ENCODE data around the gene NPDC1. TPM values are rescaled to one million over a fixed set of nuclear protein-coding genes. Genes with fewer than 3 reads are reported as not detected.

Gene NPDC1
- total RNA-seq, 1 donor from 2014 or later, result 3.8 TPM

GRCh38 chr9:137023157-137023556 lies 22.8 kb downstream of the NPDC1 start:
- Histone ChIP-seq H2AFZ (replicated peaks) (no peak overlapping the region), H3K9ac (no peak overlapping the region), H3K4me1 (peaks cover 24% of the 10 kb centered on the region), H4K20me1 (ENCODE audit: low read depth) (peaks cover 13% of the 10 kb centered on the region), H3K9me3 (ENCODE audit: low read depth) (no peaks in the 10 kb centered on the region), H3K27me3 (peaks cover 13% of the 10 kb centered on the region), H3K27ac (no peak overlapping the region), H3K4me3 (no peak overlapping the region), H3K36me3 (no peaks in the 10 kb centered on the region), H3F3A (ENCODE audit: low read depth) (peaks cover 16% of the 10 kb centered on the region), H3K4me2 (peak overlapping the region; percentile 42), H3K79me2 (ENCODE audit: low read depth) (no peaks in the 10 kb centered on the region)
- Mint-ChIP-seq H3K36me3 (no peaks in the 10 kb centered on the region), H3K4me1 (peaks cover 8% of the 10 kb centered on the region), H3K27ac (no peak overlapping the region), H3K27me3 (ENCODE audit: insufficient read depth, low read depth) (peaks cover 3% of the 10 kb centered on the region), H3K4me3 (no peak overlapping the region), H3K9me3 (no peaks in the 10 kb centered on the region)
- peak; percentile 56 for DNase-seq (ENCODE audit: low spot score)
- TF ChIP-seq EZH2 (IDR thresholded peaks at IDR 0.05), result no peak
- TF ChIP-seq EZH2phosphoT487 (IDR thresholded peaks at IDR 0.05), result no peak
- TF ChIP-seq, protein P1, sequence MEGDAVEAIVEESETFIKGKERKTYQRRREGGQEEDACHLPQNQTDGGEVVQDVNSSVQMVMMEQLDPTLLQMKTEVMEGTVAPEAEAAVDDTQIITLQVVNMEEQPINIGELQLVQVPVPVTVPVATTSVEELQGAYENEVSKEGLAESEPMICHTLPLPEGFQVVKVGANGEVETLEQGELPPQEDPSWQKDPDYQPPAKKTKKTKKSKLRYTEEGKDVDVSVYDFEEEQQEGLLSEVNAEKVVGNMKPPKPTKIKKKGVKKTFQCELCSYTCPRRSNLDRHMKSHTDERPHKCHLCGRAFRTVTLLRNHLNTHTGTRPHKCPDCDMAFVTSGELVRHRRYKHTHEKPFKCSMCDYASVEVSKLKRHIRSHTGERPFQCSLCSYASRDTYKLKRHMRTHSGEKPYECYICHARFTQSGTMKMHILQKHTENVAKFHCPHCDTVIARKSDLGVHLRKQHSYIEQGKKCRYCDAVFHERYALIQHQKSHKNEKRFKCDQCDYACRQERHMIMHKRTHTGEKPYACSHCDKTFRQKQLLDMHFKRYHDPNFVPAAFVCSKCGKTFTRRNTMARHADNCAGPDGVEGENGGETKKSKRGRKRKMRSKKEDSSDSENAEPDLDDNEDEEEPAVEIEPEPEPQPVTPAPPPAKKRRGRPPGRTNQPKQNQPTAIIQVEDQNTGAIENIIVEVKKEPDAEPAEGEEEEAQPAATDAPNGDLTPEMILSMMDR (IDR thresholded peaks at IDR 0.05), result no peak

DNA sequence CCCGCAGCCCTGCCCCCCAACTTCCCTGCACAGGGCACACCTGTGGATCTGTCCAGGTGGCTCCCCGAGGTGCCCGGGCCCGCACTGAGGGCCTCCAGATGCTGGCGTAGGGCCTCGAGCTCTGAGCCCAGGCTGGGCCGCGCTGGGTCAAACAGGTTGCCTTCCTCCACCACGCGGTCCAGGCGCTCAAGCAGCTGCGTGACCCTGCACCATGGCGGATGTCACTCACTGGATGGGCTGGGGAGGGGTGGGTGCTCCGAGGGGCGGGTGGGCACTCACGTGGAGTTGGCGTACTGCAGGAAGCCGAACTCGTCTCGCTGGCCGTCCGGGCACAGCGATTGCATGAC lies 23.3 kb downstream of the NPDC1 start:
- Mint-ChIP-seq H3K27ac (no peak overlapping the region), H3K36me3 (no peaks in the 10 kb centered on the region), H3K4me1 (peaks cover 8% of the 10 kb centered on the region), H3K4me3 (no peak overlapping the region), H3K27me3 (ENCODE audit: insufficient read depth, low read depth) (peaks cover 3% of the 10 kb centered on the region), H3K9me3 (no peaks in the 10 kb centered on the region)
- no peaks in the 10 kb centered on the region for H3K36me3 ChIP-seq
- H3K9me3 ChIP-seq (ENCODE audit: low read depth), result no peaks in the 10 kb centered on the region
- no peak overlapping the region for H3K9ac ChIP-seq
- peaks cover 13% of the 10 kb centered on the region for H4K20me1 ChIP-seq (ENCODE audit: low read depth)
- H3K4me2 ChIP-seq, result no peak overlapping the region
- peaks cover 24% of the 10 kb centered on the region for H3K4me1 ChIP-seq
- no peaks in the 10 kb centered on the region for H3K79me2 ChIP-seq (ENCODE audit: low read depth)
- H3K4me3 ChIP-seq, result no peak overlapping the region
- no peak overlapping the region for H2AFZ ChIP-seq (replicated peaks)
- TF ChIP-seq EZH2phosphoT487 (IDR thresholded peaks at IDR 0.05), result no peak
- no peak for TF ChIP-seq EZH2 (IDR thresholded peaks at IDR 0.05)
- TF ChIP-seq, protein P1 (IDR thresholded peaks at IDR 0.05), result no peak
- peaks cover 16% of the 10 kb centered on the region for H3F3A ChIP-seq (ENCODE audit: low read depth)
- H3K27me3 ChIP-seq, result peaks cover 12% of the 10 kb centered on the region
- DNase-seq (ENCODE audit: low spot score), result no peak
- no peak overlapping the region for H3K27ac ChIP-seq

- DNase-seq (ENCODE audit: low spot score), result peak; percentile 78
- Mint-ChIP-seq H3K9me3 (no peaks in the 10 kb centered on the region), H3K4me3 (no peak overlapping the region), H3K27ac (no peak overlapping the region), H3K27me3 (ENCODE audit: insufficient read depth, low read depth) (peaks cover 3% of the 10 kb centered on the region), H3K4me1 (peaks cover 5% of the 10 kb centered on the region), H3K36me3 (no peaks in the 10 kb centered on the region)
- no peaks in the 10 kb centered on the region for H3K79me2 ChIP-seq (ENCODE audit: low read depth)
- peaks cover 11% of the 10 kb centered on the region for H3F3A ChIP-seq (ENCODE audit: low read depth)
- H3K36me3 ChIP-seq, result no peaks in the 10 kb centered on the region
- no peaks in the 10 kb centered on the region for H3K9me3 ChIP-seq (ENCODE audit: low read depth)
- H3K27ac ChIP-seq, result no peak overlapping the region
- no peak for TF ChIP-seq EZH2phosphoT487 (IDR thresholded peaks at IDR 0.05)
- TF ChIP-seq EZH2 (IDR thresholded peaks at IDR 0.05), result no peak
- TF ChIP-seq, protein P1 (IDR thresholded peaks at IDR 0.05), result no peak
- H2AFZ ChIP-seq (replicated peaks), result no peak overlapping the region
- no peak overlapping the region for H3K4me3 ChIP-seq
- H3K4me1 ChIP-seq, result peaks cover 19% of the 10 kb centered on the region
- peaks cover 7% of the 10 kb centered on the region for H3K27me3 ChIP-seq
- H3K4me2 ChIP-seq, result no peak overlapping the region
- H4K20me1 ChIP-seq (ENCODE audit: low read depth), result peaks cover 13% of the 10 kb centered on the region
- no peak overlapping the region for H3K9ac ChIP-seq
These were observed 23.9 kb downstream of the NPDC1 start for GRCh38 chr9:137021979-137022661.
